Dendritic cell treated with granulocyte-macrophage colony-stimulating factor and Interleukin-4, amounts not matched to agents 40 ng/mL and 50 ng/mL, for 4 days (primary cell): ENCODE results near the gene KIAA0825.

Source experiments
- H3K27ac Mint-ChIP-seq: one replicate; pipeline ENCODE4 v1.8.0; 2022; ENCODE audit warnings: mild to moderate bottlenecking, mixed read lengths
- H3K27me3 Mint-ChIP-seq: one replicate; pipeline ENCODE4 v1.8.0; 2022; ENCODE audit warnings: mild to moderate bottlenecking, mixed read lengths
- H3K36me3 Mint-ChIP-seq: one replicate; pipeline ENCODE4 v1.8.0; 2022; ENCODE audit warnings: low read depth, mixed read lengths
- H3K4me1 Mint-ChIP-seq: one replicate; pipeline ENCODE4 v1.8.0; 2022; ENCODE audit warnings: low read depth, mixed read lengths
- H3K4me3 Mint-ChIP-seq: one replicate; pipeline ENCODE4 v1.8.0; 2022; ENCODE audit warnings: mild to moderate bottlenecking, moderate library complexity, mixed read lengths
- H3K9me3 Mint-ChIP-seq: one replicate; pipeline ENCODE4 v1.8.0; 2022; ENCODE audit warnings: mixed read lengths
- intact Hi-C: fragments of 100-400 bp; cut with micrococcal nuclease; formaldehyde crosslinking; loops from one replicate; pipeline ENCODE4 v1.15.0; 2022

The KIAA0825 gene

GRCh38 chr5:94209774-94210355, 408.5 kb downstream of the KIAA0825 start:
- Mint-ChIP-seq H3K27me3 (no peaks in the 10 kb centered on the region), H3K27ac (no peak overlapping the region), H3K4me3 (no peak overlapping the region), H3K9me3 (no peaks in the 10 kb centered on the region), H3K4me1 (no peaks in the 10 kb centered on the region), H3K36me3 (no peaks in the 10 kb centered on the region)
- intact Hi-C loops = no loop called here

- intact Hi-C loops = no loop called here
- H3K4me1 Mint-ChIP-seq = no peaks in the 10 kb centered on the region
- H3K36me3 Mint-ChIP-seq = no peaks in the 10 kb centered on the region
- no peaks in the 10 kb centered on the region for H3K27me3 Mint-ChIP-seq
- H3K27ac Mint-ChIP-seq = no peak overlapping the region
- H3K9me3 Mint-ChIP-seq = no peaks in the 10 kb centered on the region
- H3K4me3 Mint-ChIP-seq = no peak overlapping the region
Observed at GRCh38 chr5:94209272-94209671, 409.1 kb downstream of the KIAA0825 start.

GRCh38 chr5:94199566-94199965, 418.8 kb downstream of the KIAA0825 start:
- Mint-ChIP-seq H3K27ac (no peak overlapping the region), H3K4me3 (no peak overlapping the region), H3K36me3 (no peaks in the 10 kb centered on the region), H3K9me3 (no peaks in the 10 kb centered on the region), H3K27me3 (no peaks in the 10 kb centered on the region), H3K4me1 (no peaks in the 10 kb centered on the region)
- intact Hi-C loops = no loop called here

GRCh38 chr5:94197970-94198369, 420.4 kb downstream of the KIAA0825 start:
- Mint-ChIP-seq H3K36me3 (no peaks in the 10 kb centered on the region), H3K4me1 (no peaks in the 10 kb centered on the region), H3K27me3 (no peaks in the 10 kb centered on the region), H3K9me3 (no peaks in the 10 kb centered on the region), H3K27ac (no peak overlapping the region), H3K4me3 (no peak overlapping the region)
- intact Hi-C loops = no loop called here

- Mint-ChIP-seq H3K36me3 (no peaks in the 10 kb centered on the region), H3K4me1 (no peaks in the 10 kb centered on the region), H3K9me3 (no peaks in the 10 kb centered on the region), H3K27me3 (no peaks in the 10 kb centered on the region), H3K27ac (no peak overlapping the region), H3K4me3 (no peak overlapping the region)
- intact Hi-C loops = no loop called here
Observed at GRCh38 chr5:94196953-94197352, 421.5 kb downstream of the KIAA0825 start.

GRCh38 chr5:94192658-94193391, 425.6 kb downstream of the KIAA0825 start:
- H3K9me3 Mint-ChIP-seq = no peaks in the 10 kb centered on the region
- no peaks in the 10 kb centered on the region for H3K4me1 Mint-ChIP-seq
- H3K4me3 Mint-ChIP-seq = no peak overlapping the region
- intact Hi-C loops = no loop called here
- no peak overlapping the region for H3K27ac Mint-ChIP-seq
- H3K36me3 Mint-ChIP-seq = no peaks in the 10 kb centered on the region
- no peaks in the 10 kb centered on the region for H3K27me3 Mint-ChIP-seq

- no peak overlapping the region for H3K4me3 Mint-ChIP-seq
- H3K27me3 Mint-ChIP-seq = no peaks in the 10 kb centered on the region
- intact Hi-C loops = loop anchor here (1.0 kb wide), 1 partner anchor 17 kb away; no protein-coding TSS in a partner anchor
- no peaks in the 10 kb centered on the region for H3K4me1 Mint-ChIP-seq
- H3K27ac Mint-ChIP-seq = no peak overlapping the region
- no peaks in the 10 kb centered on the region for H3K36me3 Mint-ChIP-seq
- H3K9me3 Mint-ChIP-seq = no peaks in the 10 kb centered on the region
Observed at GRCh38 chr5:94191604-94192003, 426.8 kb downstream of the KIAA0825 start.

GRCh38 chr5:94188725-94189124, 429.7 kb downstream of the KIAA0825 start:
- H3K27ac Mint-ChIP-seq = no peak overlapping the region
- H3K27me3 Mint-ChIP-seq = no peaks in the 10 kb centered on the region

GRCh38 chr5:94184870-94185269, 433.5 kb downstream of the KIAA0825 start:
- Mint-ChIP-seq H3K9me3 (no peaks in the 10 kb centered on the region), H3K4me1 (no peaks in the 10 kb centered on the region), H3K27ac (no peak overlapping the region), H3K36me3 (no peaks in the 10 kb centered on the region), H3K27me3 (no peaks in the 10 kb centered on the region), H3K4me3 (no peak overlapping the region)
- intact Hi-C loops = no loop called here

More at GRCh38 chr5:94188725-94189124, 429.7 kb downstream of the KIAA0825 start:
- Mint-ChIP-seq H3K9me3 (no peaks in the 10 kb centered on the region), H3K4me1 (no peaks in the 10 kb centered on the region), H3K4me3 (no peak overlapping the region), H3K36me3 (no peaks in the 10 kb centered on the region)
- intact Hi-C loops = no loop called here

- H3K36me3 Mint-ChIP-seq = no peaks in the 10 kb centered on the region
Observed at GRCh38 chr5:94181895-94182294, 436.5 kb downstream of the KIAA0825 start.

GRCh38 chr5:94180761-94181160, 437.6 kb downstream of the KIAA0825 start:
- Mint-ChIP-seq H3K36me3 (no peaks in the 10 kb centered on the region), H3K4me1 (no peaks in the 10 kb centered on the region), H3K27me3 (no peaks in the 10 kb centered on the region), H3K9me3 (no peaks in the 10 kb centered on the region), H3K4me3 (no peak overlapping the region), H3K27ac (no peak overlapping the region)
- intact Hi-C loops = no loop called here

More at GRCh38 chr5:94181895-94182294, 436.5 kb downstream of the KIAA0825 start:
- Mint-ChIP-seq H3K4me1 (no peaks in the 10 kb centered on the region), H3K27ac (no peak overlapping the region), H3K27me3 (no peaks in the 10 kb centered on the region), H3K9me3 (no peaks in the 10 kb centered on the region), H3K4me3 (no peak overlapping the region)
- intact Hi-C loops = no loop called here

GRCh38 chr5:94175912-94176311, 442.5 kb downstream of the KIAA0825 start:
- intact Hi-C loops = no loop called here
- H3K4me3 Mint-ChIP-seq = no peak overlapping the region
- no peaks in the 10 kb centered on the region for H3K36me3 Mint-ChIP-seq
- H3K4me1 Mint-ChIP-seq = no peaks in the 10 kb centered on the region
- H3K27me3 Mint-ChIP-seq = no peaks in the 10 kb centered on the region
- H3K27ac Mint-ChIP-seq = no peak overlapping the region
- no peaks in the 10 kb centered on the region for H3K9me3 Mint-ChIP-seq

GRCh38 chr5:94174748-94175411, 443.5 kb downstream of the KIAA0825 start:
- H3K27ac Mint-ChIP-seq = no peak overlapping the region
- no peaks in the 10 kb centered on the region for H3K4me1 Mint-ChIP-seq

GRCh38 chr5:94173100-94173499, 445.3 kb downstream of the KIAA0825 start:
- intact Hi-C loops = no loop called here
- no peaks in the 10 kb centered on the region for H3K9me3 Mint-ChIP-seq
- no peak overlapping the region for H3K27ac Mint-ChIP-seq
- H3K4me3 Mint-ChIP-seq = no peak overlapping the region
- H3K4me1 Mint-ChIP-seq = no peaks in the 10 kb centered on the region
- no peaks in the 10 kb centered on the region for H3K27me3 Mint-ChIP-seq
- H3K36me3 Mint-ChIP-seq = no peaks in the 10 kb centered on the region

More at GRCh38 chr5:94174748-94175411, 443.5 kb downstream of the KIAA0825 start:
- no peaks in the 10 kb centered on the region for H3K36me3 Mint-ChIP-seq
- H3K27me3 Mint-ChIP-seq = no peaks in the 10 kb centered on the region
- H3K9me3 Mint-ChIP-seq = no peaks in the 10 kb centered on the region
- intact Hi-C loops = no loop called here
- no peak overlapping the region for H3K4me3 Mint-ChIP-seq
